GM21576 (cell line): Measurements from ENCODE around the gene CENPO.

ENCODE experiments used
- ATAC-seq: cut with Tn5 transposase; IDR thresholded peaks from one replicate; pipeline ENCODE4 v1.9.1; 2021; ENCODE audit warnings: mild to moderate bottlenecking, moderate library complexity; ENCODE audit not compliant: unreplicated experiment

CENPO gene

DNA sequence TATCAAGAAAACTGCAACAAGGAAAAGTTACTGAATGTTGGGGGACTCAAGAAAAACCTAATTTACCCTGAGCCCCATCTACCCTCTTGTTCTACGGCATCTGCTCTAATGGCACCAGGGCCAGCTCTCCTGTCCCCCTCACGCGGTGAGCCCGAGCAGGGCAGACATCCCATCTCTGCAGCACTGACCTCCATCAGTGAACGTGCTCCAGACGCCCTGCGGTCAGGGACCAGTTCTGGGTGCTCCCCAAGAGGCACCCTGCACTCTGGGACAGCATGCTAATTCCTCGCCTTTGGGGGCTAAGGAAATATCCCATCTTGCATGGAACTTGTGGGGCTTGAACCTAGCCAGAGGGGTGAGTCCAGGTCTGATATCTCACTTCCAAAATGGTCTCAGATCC is 43.0 kb downstream of the CENPO start:
- ATAC-seq = no peak

DNA sequence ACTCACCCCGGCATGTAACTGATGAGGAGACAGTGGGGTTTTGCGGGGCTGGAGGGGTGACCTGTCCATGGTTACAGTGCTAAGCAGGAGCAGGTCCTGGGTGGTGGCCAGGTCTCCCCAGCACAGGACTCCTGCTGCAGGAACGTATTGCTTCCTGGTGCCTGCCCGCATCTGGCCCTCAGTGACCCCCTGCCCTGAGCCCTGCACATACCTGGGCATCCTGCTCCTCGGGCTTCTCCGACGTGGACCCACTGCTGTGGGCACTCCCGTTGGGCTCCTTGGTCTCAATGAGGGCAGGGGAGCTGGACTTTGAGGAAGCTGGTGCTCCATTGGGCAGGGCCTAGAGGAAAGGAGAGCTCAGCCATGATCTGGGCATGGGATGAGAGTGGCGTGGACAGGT is 43.5 kb downstream of the CENPO start:
- no peak for ATAC-seq

DNA sequence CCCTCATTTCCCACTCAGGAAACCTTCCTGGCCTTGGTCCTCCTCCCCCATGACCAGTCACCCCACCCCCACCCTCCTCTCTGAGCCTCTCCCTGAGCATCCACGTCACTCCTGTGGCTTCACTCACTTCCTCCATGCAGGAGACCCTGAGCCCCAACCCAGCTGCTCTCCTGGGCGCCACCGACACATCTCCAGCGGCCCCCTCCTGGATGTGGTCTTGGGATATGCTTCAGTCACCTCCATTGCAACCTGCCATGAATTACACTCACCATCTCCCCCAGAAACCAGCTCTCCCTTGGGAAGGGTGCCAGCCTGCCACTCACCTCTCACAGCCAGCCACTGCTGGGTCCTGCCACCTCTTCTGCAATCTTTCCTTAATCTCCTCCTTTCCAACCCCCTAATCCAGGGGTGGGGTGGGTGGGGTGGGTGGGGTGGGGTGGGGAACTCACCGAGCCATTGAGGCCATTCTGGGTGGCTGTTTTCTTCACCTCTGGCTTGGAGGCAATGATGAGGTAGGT is 44.8 kb downstream of the CENPO start:
- no peak for ATAC-seq

DNA sequence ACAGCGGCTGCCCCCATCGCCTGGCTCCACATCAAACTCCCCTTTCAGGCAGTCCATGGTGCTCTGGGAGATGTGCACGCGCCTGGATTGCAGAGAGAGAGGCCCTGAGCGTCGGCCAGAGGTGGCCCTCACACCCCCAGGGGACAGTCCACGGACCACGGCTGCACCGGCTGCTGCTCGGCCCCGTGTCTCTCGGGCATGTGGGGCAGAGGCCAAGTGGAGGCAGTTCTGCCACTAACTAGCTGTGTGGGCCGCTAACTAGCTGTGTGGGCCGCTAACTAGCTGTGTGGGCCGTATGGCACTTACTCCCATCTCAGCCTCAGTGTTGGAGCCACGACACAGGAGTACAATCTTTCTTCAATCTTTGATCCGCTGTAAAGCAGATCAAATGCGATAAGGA is 45.3 kb downstream of the CENPO start:
- no peak for ATAC-seq

DNA sequence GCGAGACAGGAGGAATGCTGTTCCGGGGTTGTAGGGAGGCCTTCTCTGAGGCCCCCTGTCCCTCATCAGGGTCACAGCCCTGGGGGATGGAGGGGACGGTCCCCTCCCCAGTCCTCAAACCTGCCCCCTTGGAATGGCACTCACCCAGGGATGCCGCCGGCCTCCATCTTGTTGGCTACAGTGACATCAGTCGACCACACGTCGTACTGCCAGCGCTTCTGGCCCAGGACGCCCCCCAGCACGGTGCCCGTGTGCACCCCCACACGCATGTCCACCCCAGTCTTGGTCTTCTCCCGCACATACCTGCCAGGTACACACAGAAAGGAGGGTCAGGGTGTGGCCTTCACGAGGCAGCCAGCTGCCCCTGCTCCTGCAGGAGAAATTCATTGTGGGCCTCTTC is 46.5 kb downstream of the CENPO start:
- no peak for ATAC-seq

DNA sequence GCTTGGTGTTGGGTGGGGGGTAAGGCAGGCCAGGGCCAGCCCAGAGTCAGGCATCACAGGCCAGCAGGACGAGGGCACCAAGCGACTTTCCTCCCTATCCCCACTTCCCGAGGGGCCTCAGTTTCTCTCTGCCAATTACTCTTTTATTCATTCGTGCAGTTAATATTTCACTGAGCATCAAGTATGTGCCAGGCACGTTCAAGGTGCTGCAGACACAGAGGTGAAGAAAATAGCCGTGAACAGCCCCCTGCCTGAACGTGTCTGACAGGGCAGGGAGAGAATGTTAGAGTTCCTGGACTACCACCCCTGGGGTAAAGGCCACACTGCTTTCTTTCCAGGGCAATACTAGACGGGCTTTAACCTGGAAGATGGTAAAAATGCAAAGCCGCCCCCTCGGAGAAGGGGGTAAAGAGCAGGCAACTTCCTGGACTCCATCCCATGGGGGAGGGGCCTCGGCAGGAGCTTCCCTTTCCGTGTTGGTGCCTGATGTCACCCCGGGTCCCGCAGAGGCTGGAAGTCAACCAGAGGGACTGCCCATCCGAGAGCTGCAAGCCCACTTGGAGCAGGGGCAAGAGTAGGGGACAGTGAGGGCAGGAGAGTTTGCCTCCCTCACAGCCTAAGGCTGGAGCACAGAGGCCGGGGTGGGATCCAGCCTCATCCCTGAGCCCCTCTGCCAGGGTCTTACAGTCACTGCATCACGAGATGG is 47.1 kb downstream of the CENPO start:
- ATAC-seq = no peak

DNA sequence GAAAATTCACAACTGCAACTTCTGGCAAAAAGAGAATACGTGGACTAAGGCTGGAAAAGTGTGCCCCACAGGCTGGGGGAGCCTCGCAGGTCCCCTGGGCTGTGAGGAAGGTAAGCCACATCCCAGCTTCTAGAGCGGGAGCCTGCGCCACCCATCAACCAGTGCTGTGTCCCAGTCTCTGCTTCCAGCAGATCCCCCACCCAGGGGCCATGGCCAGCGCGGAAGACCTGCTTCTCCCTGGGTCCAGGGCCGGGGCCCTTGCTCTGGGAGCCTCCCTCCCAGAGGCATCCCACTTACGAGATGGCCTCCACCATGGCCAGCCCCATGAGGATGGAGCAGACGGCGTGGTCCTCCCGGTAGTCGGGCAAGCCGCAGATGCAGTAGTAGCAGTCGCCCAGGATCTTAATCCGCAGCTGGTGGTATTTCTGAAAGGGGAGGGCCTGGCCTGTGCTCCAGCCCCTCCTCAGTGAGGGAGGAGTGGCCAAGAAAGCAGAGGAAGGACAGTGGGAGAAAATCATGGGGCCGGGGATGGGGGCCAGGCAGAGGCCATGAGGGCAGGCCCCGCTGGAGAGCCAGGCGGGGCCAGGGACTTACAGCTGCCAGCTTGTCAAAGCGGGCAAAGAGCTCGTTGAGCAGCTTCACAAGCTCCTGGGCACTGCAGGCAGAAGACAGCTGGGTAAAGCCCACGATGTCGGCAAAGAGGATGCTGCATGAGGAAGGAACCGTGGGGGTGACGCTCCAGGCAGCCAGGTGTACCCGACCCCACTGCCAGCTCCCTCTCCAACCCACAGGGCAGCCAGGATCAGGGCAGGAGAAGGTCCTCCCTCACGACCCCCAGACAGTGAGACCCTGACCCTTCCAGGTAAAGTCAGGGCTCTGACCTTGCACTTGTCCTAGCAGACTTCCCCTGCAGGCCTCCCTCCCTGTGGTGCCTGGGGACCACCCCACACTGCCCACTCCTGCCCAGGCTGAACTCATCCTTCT is 48.0 kb downstream of the CENPO start:
- ATAC-seq = no peak

DNA sequence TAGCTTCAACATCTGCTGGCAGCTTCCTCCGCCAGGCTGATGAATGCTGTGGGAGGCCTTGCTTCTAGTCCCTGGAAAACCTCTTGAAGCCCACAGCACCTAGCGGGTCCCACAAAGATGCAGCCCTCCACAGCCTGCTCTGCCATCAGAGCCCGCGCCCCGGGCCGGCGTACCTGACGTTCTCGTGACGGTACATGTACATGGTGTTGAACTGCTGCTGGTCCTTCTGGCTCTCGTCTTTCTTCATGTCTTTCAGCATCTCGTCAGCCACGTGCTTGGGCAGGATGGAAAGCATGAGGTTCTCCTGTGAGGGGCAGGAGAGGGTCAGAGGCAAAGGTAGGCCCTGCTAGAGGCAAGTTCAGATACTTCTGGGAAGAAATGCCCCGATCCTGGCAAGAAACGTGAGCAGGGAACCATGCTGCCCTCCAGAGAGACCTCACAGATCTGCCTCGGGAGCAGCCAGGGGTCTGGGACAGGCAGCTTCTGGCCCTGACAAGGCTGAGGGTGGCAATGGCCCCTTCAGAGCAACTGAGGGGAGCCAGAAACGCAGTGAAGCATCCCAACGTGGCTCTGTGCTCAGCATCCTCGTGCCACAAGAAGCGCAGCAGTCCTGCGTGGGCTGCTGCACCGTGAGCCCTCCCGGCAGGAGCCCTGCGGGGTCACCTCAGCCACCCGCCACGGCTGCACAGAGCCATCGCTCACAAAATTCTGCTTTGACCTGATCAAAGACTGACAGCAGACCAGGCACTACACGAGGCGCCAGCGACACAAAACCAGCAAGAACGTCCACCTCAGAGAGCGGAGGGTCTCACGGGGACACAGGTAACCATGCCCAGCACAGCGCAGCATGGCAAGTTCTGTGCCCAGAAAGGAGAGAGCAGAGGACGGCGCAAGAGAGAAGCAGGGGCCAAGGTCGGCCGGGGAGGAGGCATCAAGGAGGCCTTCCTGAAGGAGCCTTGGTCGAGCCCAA is 49.1 kb downstream of the CENPO start:
- ATAC-seq = no peak

DNA sequence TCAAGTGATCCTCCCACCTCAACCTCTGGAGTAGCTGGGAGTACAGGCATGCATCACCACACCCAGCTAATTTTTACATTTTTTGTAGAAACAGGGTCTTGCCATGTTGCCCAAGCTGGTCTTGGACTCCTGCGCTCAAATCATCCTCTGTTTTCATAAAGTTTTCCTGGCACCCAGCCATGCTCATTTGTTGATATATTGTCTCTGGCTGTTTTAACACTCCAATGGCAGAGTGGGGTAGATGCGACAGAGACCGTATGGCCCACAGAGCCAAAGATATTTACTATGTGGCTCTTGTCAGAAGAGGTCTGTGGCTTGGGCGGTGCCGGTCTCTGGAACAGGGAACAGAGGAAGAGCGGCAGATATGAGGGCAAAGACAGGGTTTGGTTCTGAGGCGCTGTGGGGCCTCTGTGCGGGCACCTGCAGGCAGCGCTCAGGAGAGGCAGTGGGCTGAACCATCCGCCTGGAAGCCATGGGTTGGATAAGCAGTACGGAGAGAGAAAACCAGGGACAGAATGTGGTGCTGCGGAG is 50.2 kb downstream of the CENPO start:
- ATAC-seq = no peak

DNA sequence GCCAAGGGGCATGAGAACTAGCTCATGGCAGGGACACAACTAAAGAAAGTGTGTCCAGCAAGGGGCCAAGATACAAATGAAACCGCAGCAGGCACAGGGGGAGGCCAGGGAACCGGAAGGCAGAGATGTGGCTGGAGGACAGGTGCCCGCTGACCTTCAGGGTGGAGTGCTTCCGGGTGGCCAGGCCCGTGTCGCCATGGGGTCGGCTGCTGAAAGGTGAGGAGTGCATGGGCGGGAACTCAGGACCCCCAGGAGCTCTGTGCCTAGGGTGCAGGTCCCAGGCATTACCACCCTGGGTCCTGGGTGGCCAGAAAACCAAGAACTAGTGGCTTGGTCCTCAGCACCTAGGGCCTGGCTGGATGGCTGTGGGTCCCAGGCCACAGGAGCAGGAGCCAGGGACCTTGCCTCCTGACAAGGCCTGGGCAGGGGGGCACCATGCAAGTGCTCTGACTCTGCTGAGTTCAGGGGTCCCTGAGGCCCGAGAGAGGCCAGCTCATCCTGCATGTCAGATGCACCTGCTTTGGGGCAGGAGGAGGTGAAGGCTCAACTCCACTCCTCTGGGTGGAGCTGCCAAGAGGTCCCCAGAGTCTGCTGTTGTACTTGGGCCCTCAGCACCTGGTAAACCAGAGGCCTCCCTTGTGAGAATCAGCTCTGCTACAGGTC is 50.9 kb downstream of the CENPO start:
- no peak for ATAC-seq

DNA sequence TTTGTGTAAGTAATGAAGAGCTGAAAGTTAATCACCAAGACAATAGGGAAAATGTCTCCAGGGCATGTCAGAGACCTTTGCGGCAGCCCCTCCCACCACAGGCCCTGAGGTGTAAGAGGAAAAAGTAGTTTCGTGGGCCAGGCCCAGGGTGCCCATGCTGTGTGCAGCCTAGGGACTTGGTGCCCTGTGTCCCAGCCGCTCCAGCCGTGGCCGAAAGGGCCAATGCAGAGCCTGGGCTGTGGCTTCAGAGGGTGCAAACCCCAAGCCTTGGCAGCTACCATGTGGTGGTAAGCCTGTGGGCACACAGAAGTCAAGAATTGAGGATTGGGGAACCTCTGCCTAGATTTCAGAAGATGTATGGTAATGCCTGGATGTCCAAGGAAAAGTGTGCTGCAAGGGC is 52.5 kb downstream of the CENPO start:
- no peak for ATAC-seq

DNA sequence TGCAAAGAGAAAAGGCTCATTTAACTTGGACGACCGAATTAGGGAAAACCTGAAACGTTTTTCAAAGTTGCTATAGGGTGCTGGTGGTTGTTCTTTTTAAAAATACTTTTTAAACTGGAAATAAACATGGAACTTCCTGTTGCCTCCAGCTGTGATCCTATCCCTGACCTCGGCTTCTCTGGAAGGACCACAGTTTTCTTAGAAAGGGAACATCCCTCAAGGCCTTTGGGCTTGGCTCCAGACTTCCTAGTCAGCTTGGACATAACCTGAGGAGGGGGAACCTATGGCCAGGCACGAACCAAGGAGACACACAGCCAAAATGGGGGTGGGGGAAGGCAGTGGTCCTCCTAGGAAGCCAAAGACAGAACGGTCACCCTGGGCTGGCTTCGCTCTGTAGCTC is 57.7 kb downstream of the CENPO start:
- ATAC-seq = no peak

DNA sequence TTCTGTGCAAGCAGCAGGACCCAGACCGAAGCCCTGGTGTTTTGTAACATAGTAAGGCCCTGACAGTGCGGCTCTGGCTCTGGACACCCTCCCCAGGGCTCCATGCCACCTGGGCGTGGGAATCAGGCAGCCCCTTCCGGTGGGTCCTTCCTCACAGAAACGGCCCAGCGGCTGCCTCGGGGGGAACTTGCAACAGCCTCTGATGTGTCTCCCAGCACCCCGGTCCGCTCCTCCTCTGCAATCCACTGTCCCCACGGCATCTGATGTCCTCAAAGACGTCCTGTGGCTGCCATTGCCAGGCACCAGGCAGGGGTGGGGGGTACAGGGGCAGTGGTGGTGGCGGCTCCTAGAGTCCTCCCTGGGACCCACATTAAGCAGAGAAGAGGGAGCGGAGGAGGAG is 58.8 kb downstream of the CENPO start:
- no peak for ATAC-seq

DNA sequence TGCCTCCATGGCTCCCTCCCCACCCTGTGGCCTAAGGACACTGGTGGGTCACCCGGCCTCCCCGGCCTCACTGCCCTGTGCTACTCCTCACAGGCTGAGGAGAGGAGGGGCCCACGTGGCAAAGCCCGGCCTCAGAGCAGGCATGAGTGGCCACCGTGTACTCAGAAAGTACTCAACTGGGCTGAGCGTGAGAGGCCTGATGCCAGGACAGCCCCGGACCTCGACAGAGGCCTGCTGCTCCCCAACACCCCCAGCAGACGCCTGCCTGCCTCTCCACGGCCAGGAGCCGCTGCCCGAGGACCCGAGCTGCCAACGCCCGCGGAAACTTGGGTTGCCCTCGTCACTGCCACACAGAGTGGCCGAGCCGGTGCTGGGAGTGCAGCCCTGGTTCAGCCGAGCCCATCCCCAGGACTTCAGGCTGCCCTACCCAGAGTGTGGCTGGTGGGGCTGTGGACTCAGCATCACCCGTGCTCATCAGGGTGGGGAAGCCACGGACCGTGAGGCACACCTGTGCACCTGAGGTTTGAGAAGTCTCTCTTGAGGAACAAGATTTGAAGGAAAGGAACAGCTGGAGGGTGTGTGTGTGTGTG is 59.3 kb downstream of the CENPO start:
- no peak for ATAC-seq

DNA sequence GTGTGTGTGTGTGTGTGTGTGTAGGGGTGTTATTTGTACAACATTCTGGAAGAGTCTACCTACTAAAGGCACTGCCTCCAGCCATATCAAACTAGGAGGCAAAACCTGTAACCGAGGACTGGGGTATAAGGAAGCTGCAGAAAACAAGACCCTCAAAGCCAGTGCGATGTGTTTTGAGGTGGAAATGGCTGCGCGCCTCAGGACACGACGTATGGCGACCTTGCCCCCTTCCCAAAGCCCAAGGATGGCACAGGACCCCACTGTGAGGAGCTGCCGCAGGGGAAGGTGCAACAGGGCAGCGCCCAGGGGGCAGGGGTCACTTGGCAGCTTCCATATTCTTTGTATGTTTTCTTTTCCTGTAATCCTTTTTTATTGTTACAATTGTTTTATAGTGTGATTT is 59.8 kb downstream of the CENPO start:
- no peak for ATAC-seq

DNA sequence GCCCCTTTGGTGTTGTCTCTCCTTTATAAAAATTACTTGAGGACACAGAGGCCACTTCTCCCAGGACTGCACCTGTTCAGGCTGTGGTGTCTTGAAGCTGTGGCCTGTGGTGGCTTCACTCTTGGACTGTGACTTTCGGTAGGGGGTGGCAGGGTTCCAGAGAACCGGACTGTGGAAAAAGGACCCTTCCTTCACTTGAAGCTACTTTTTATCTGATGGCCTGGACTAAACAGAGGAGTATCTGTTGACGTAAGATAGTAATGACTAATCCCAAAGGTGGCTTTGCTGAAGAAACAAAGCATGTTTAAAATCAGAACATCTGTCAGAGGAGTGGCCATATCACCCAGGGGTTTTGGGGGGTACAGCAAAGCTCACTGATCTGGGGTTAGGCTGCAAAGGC is 60.8 kb downstream of the CENPO start:
- no peak for ATAC-seq

DNA sequence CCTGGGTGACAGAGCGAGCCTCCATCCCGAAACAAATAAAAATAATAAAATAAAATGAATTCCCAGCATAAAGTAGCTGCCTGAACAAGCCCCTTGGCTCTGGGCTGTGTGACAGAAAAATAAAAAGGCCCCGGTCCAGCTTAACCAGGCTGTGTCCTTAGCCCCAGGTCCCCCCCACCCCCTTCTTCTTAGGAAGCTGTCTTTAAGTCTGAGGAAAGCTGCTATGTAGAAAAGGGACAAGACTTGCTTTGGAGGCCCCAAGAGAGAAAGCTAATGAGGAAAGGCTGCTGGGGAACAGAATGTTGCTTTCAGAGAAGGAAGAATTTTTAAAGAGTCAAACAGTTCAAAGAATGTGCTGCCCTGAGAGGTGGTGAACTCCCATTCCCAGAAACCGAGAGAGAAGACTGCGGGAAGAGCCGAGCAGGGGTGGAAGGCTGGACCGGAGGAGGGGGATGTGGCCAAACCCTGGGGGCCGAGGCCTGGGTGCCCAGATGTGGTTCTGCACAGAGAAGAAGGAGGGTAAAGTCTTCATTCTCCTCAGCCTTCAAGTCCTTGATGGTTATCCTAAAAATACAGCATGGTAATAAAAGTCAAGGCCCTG is 61.9 kb downstream of the CENPO start:
- ATAC-seq = no peak

DNA sequence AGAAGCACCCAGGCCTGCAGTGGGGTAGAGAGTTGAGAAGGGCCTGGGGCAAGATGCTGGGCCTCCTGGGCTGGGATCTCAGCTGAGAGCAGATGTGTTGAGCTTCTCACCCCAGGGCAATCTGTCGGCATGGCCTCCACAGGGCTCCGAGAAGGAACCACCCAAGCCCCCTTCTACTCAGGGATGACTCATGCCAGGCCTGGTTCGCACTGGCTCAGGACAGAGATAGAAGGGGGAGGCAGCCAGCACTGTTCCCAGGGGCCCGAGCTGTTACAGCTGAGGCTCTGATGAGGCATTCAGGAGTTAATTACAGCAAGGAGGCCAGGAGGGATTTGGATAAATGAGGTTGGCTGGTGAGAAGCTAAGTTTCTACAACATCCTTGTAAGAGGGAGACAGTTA is 62.5 kb downstream of the CENPO start:
- ATAC-seq = no peak

DNA sequence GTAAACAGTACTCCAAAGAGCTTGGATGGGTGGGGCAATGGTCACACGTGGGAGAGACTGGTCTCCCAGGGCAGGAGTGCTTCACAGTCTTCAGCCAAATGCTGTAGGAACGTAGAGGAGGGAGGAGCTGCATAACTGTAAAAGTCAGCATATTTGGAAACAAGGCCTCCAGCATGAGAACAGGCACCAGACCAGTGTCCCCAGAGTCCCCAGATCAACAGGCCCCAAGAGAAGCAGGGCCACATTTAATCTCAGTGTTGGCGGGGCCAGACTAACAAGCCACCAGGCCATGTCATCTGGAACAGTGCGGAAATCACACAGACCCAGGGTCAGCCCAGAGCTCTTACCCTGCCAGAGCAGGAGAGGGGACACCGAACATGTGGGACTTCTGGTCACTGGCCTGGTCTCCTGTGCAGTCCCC is 63.6 kb downstream of the CENPO start:
- no peak for ATAC-seq
